Breast epithelium (tissue), 4 donors: ENCODE results near the gene MESP2. TPM values are rescaled to one million over a fixed set of nuclear protein-coding genes. Genes with fewer than 3 reads are reported as not detected.
A peak's percentile ranks its signal among the peaks of the same experiment; 100 is the strongest.
"Not testable (repeated sequence)": the region's sequence is repeated elsewhere in the genome, so short reads cannot be mapped to it uniquely, and the experiment has no call there.

ENCODE experiments used
- DNase-seq, 2 donors: peaks; one replicate each; pipeline ENCODE4 v3.0.0-alpha.2; 2019; ENCODE audit warnings: low spot score in 2 of 2
- H3K27ac ChIP-seq, 2 donors: fragments of 200-600 bp; sonication (generic) in 1 of 2; one replicate each; pipeline ENCODE4 v1.5.1; 2016 to 2019; ENCODE audit warnings: mild to moderate bottlenecking in 1 of 2
- H3K27me3 ChIP-seq, 2 donors: fragments of 200-600 bp; sonication (generic) in 1 of 2; one replicate each; pipeline versions ENCODE4 v1.5.1 to v1.6.0; 2017 to 2019; ENCODE audit warnings: control low read depth in 1 of 2, mild to moderate bottlenecking in 1 of 2
- H3K36me3 ChIP-seq: fragments of 200-600 bp; one replicate; pipeline ENCODE4 v1.5.1; 2019
- H3K4me1 ChIP-seq, 2 donors: fragments of 200-600 bp; sonication (generic); one replicate each; pipeline ENCODE4 v1.5.1; 2016 to 2019; ENCODE audit warnings: control low read depth in 1 of 2
- H3K4me3 ChIP-seq, 3 donors: fragments of 200-600 bp; sonication (generic); 1 replicate in 2 of 3; 2 replicates in 1 of 3; pipeline ENCODE4 v1.5.1; 2016 to 2019; ENCODE audit warnings: mild to moderate bottlenecking in 3 of 3, moderate library complexity in 2 of 3
- H3K9me3 ChIP-seq, 2 donors: fragments of 200-600 bp; sonication (generic) in 1 of 2; one replicate each; pipeline ENCODE4 v1.5.1; 2016 to 2019; ENCODE audit warnings: control low read depth in 1 of 2
- CTCF ChIP-seq, 3 donors: fragments of 450-650 bp; IDR thresholded peaks; one replicate each; pipeline ENCODE4 v1.5.1; 2016 to 2017; ENCODE audit warnings: antibody characterized with exemption in 3 of 3, mild to moderate bottlenecking in 3 of 3, moderate library complexity in 3 of 3
- POLR2A ChIP-seq: fragments of 450-650 bp; IDR thresholded peaks from one replicate; pipeline ENCODE4 v1.6.1; 2016; ENCODE audit warnings: antibody characterized with exemption, mild to moderate bottlenecking, moderate library complexity
- POLR2AphosphoS5 ChIP-seq, 3 donors: sonication (generic); formaldehyde crosslinking; IDR thresholded peaks; one replicate each; pipeline ENCODE4 v1.6.1; 2017; ENCODE audit warnings: antibody characterized with exemption in 3 of 3
- intact Hi-C: fragments of 100-400 bp; cut with DNase I; formaldehyde crosslinking; loops from one replicate; pipeline ENCODE4 v1.15.1; 2023; ENCODE audit warnings: low total_unique reads
- total RNA-seq, 3 donors: library from RNA; depleted of rRNA; stranded (reverse); fragments of >200 nt; gene quantifications; one replicate each; pipeline ENCODE4 v1.1.0, GENCODE V29; 2016

Gene MESP2
- total RNA-seq, 3 donors from 2014 or later: 0.64 to 2.3 TPM; not detected in 1

GRCh38 chr15:89785774-89786140, 9.6 kb downstream of the MESP2 start:
- Histone ChIP-seq H3K9me3 (no peaks in the 10 kb centered on the region), H3K4me1 (peaks cover 0 to 5% of the 10 kb centered on the region in 2 donors), H3K27ac (peak overlapping the region in 1 of 2 donors; percentile 70), H3K4me3 (no peak overlapping the region), H3K27me3 (no peaks in the 10 kb centered on the region), H3K36me3 (no peaks in the 10 kb centered on the region)
- intact Hi-C loops: no loop called here
- no peak for TF ChIP-seq POLR2A
- DNase-seq: no peak

- no peak for TF ChIP-seq POLR2A
- TF ChIP-seq CTCF (IDR thresholded peaks at IDR 0.05): no peak
- TF ChIP-seq POLR2AphosphoS5 (IDR thresholded peaks at IDR 0.05): no peak
Measured at GRCh38 chr15:89787944-89788343, 11.8 kb downstream of the MESP2 start.

GRCh38 chr15:89788585-89788984, 12.5 kb downstream of the MESP2 start:
- DNase-seq, H3K36me3 ChIP-seq, H3K9me3 ChIP-seq, H3K4me3 ChIP-seq, H3K4me1 ChIP-seq, intact Hi-C loops, H3K27me3 ChIP-seq, H3K27ac ChIP-seq: not testable (repeated sequence)

More at GRCh38 chr15:89787944-89788343, 11.8 kb downstream of the MESP2 start:
- Histone ChIP-seq H3K27me3 (no peaks in the 10 kb centered on the region), H3K4me3 (no peak overlapping the region), H3K36me3 (no peaks in the 10 kb centered on the region), H3K27ac (no peak overlapping the region), H3K4me1 (peaks cover 0 to 5% of the 10 kb centered on the region in 2 donors), H3K9me3 (no peaks in the 10 kb centered on the region)
- no peak for DNase-seq
- intact Hi-C loops: no loop called here

- H3K4me1 ChIP-seq: peaks cover 0 to 2% of the 10 kb centered on the region in 2 donors
- no peaks in the 10 kb centered on the region for H3K9me3 ChIP-seq
- no peaks in the 10 kb centered on the region for H3K36me3 ChIP-seq
- H3K4me3 ChIP-seq: no peak overlapping the region
- no peak for DNase-seq
- no peak overlapping the region for H3K27ac ChIP-seq
- TF ChIP-seq POLR2A (no peak), POLR2AphosphoS5 (IDR thresholded peaks at IDR 0.05) (no peak)
- intact Hi-C loops: no loop called here
- no peaks in the 10 kb centered on the region for H3K27me3 ChIP-seq
Measured at GRCh38 chr15:89790206-89790605, 14.1 kb downstream of the MESP2 start.

GRCh38 chr15:89790661-89791060, 14.5 kb downstream of the MESP2 start:
- H3K4me3 ChIP-seq: no peak overlapping the region
- no peak for DNase-seq
- H3K4me1 ChIP-seq: peaks cover 0 to 4% of the 10 kb centered on the region in 2 donors
- no peaks in the 10 kb centered on the region for H3K9me3 ChIP-seq
- no peaks in the 10 kb centered on the region for H3K27me3 ChIP-seq
- no peaks in the 10 kb centered on the region for H3K36me3 ChIP-seq
- no peak for TF ChIP-seq POLR2AphosphoS5 (IDR thresholded peaks at IDR 0.05)
- no peak for TF ChIP-seq CTCF (IDR thresholded peaks at IDR 0.05)
- no peak for TF ChIP-seq POLR2A
- intact Hi-C loops: no loop called here
- no peak overlapping the region for H3K27ac ChIP-seq

GRCh38 chr15:89792106-89792805, 16.1 kb downstream of the MESP2 start:
- Histone ChIP-seq H3K9me3 (no peaks in the 10 kb centered on the region), H3K27ac (peak overlapping the region in 1 of 2 donors; percentile 3), H3K36me3 (no peaks in the 10 kb centered on the region), H3K4me3 (no peak overlapping the region), H3K27me3 (no peaks in the 10 kb centered on the region), H3K4me1 (peaks cover 0 to 4% of the 10 kb centered on the region in 2 donors)
- intact Hi-C loops: no loop called here
- TF ChIP-seq POLR2A (no peak), CTCF (IDR thresholded peaks at IDR 0.05) (no peak), POLR2AphosphoS5 (IDR thresholded peaks at IDR 0.05) (no peak)
- DNase-seq: no peak
